Right lobe of liver (tissue), 6 donors: ENCODE measurements around the gene ZSWIM5. TPM values are rescaled to one million over a fixed set of nuclear protein-coding genes. Genes with fewer than 3 reads are reported as not detected.

Experiments used
- ATAC-seq, 4 donors: fragments of 200-7000 bp; cut with Tn5 transposase; one replicate each; pipeline ENCODE4 v1.9.1; 2020; ENCODE audit warnings: mild to moderate bottlenecking in 4 of 4, moderate library complexity in 4 of 4
- DNase-seq, 3 donors: peaks; one replicate each; pipeline ENCODE4 v3.0.0-alpha.2; 2020
- H3K27ac ChIP-seq, 3 donors: fragments of 200-600 bp; one replicate each; pipeline ENCODE4 v1.8.0; 2022
- H3K27me3 ChIP-seq, 2 donors: fragments of 200-600 bp; one replicate each; pipeline ENCODE4 v1.8.0; 2022
- H3K36me3 ChIP-seq, 4 donors: fragments of 200-600 bp; sonication (generic) in 1 of 4; one replicate each; pipeline versions ENCODE4 v1.5.1 to v1.8.0; 2017 to 2022; ENCODE audit warnings: control low read depth in 1 of 4
- H3K4me1 ChIP-seq, 4 donors: fragments of 200-600 bp; sonication (generic) in 1 of 4; one replicate each; pipeline versions ENCODE4 v1.5.1 to v1.8.0; 2017 to 2022; ENCODE audit warnings: control low read depth in 1 of 4
- H3K4me3 ChIP-seq, 3 donors: fragments of 200-600 bp; one replicate each; pipeline ENCODE4 v1.8.0; 2022
- H3K9me3 ChIP-seq, 4 donors: fragments of 200-600 bp; sonication (generic) in 1 of 4; one replicate each; pipeline versions ENCODE4 v1.5.1 to v1.8.0; 2017 to 2022; ENCODE audit warnings: control low read depth in 1 of 4
- CTCF ChIP-seq, 4 donors: fragments of 200-600 bp in 3 of 4; fragments of 450-650 bp in 1 of 4; IDR thresholded peaks; one replicate each; pipeline versions ENCODE4 v1.5.1 to v1.8.0; 2016 to 2022; ENCODE audit warnings: antibody characterized with exemption in 4 of 4, mild to moderate bottlenecking in 2 of 4
- POLR2A ChIP-seq: fragments of 450-650 bp; IDR thresholded peaks from one replicate; pipeline ENCODE4 v1.6.1; 2017; ENCODE audit warnings: antibody characterized with exemption, mild to moderate bottlenecking
- WGBS: methylation state at CpG from one replicate; pipeline ENCODE4 v1.1.6; 2018; ENCODE audit warnings: low coverage, low lambda C conversion rate; ENCODE audit not compliant: insufficient coverage; ENCODE audit errors: missing lambda C conversion rate; 5-methylcytosine and 5-hydroxymethylcytosine counted together
- intact Hi-C, 2 donors: fragments of 100-400 bp; cut with DNase I; formaldehyde crosslinking; loops; one replicate each; pipeline versions ENCODE4 v1.11.2 to v1.14.1; 2022
- total RNA-seq, 6 experiments: library from RNA; depleted of rRNA in 2 of 6; stranded (reverse); fragments of >200 nt in 2 of 6; fragmentation: NEBNext Ultra II Directional in 3 of 6; extraction: Animal tissue kit (Norgen Biotek cat#: 25700) in 3 of 6; gene quantifications; one replicate each; pipeline versions ENCODE4 v1.1.0 to v1.2.4, GENCODE V29; 2016 to 2023
- donor health status: DM: no; HTN: yes; CAD: no.
- donor health status: DM: no; HTN: no; CAD: no.
- donor health status: DM: no; HTN: no; CAD: no.
- donor health status: DM: no; HTN: yes; CAD: no.
- donor health status: DM: no; HTN: yes; CAD: no.

Gene ZSWIM5
- total RNA-seq, 6 experiments from 2014 or later = 0.18 to 0.46 (median 0.31) TPM

GRCh38 chr1:45244660-45245059 is 38.3 kb upstream of the ZSWIM5 start:
- Histone ChIP-seq H3K27me3 (no peaks in the 10 kb centered on the region), H3K27ac (no peak overlapping the region)
- ATAC-seq = no peak

GRCh38 chr1:45243476-45244343 is 37.3 kb upstream of the ZSWIM5 start:
- Histone ChIP-seq H3K27ac (no peak overlapping the region), H3K4me3 (no peak overlapping the region), H3K9me3 (no peaks in the 10 kb centered on the region), H3K4me1 (no peaks in the 10 kb centered on the region), H3K36me3 (no peaks in the 10 kb centered on the region), H3K27me3 (no peaks in the 10 kb centered on the region)
- TF ChIP-seq CTCF (IDR thresholded peaks at IDR 0.05) (no peak), POLR2A (no peak)
- intact Hi-C loops = no loop called here
- WGBS = 53% methylated on average over 2 of the region's 3 CpGs
- ATAC-seq = no peak
- no peak for DNase-seq

More at GRCh38 chr1:45244660-45245059, 38.3 kb upstream of the ZSWIM5 start:
- H3K4me1 ChIP-seq = no peaks in the 10 kb centered on the region
- no peak for DNase-seq
- no peak overlapping the region for H3K4me3 ChIP-seq
- no peak for TF ChIP-seq CTCF (IDR thresholded peaks at IDR 0.05)
- TF ChIP-seq POLR2A = no peak
- intact Hi-C loops = no loop called here
- H3K9me3 ChIP-seq = no peaks in the 10 kb centered on the region
- no peaks in the 10 kb centered on the region for H3K36me3 ChIP-seq

GRCh38 chr1:45238846-45239245 is 32.4 kb upstream of the ZSWIM5 start:
- intact Hi-C loops = no loop called here
- H3K4me1 ChIP-seq = no peaks in the 10 kb centered on the region

GRCh38 chr1:45236136-45236535 is 29.7 kb upstream of the ZSWIM5 start:
- no CpG with 5 or more reads among the region's 1 CpG for WGBS
- TF ChIP-seq CTCF (IDR thresholded peaks at IDR 0.05) = no peak
- no peak for TF ChIP-seq POLR2A

More at GRCh38 chr1:45238846-45239245, 32.4 kb upstream of the ZSWIM5 start:
- 48% methylated on average over 2 of the region's 2 CpGs for WGBS
- no peak overlapping the region for H3K4me3 ChIP-seq
- no peaks in the 10 kb centered on the region for H3K9me3 ChIP-seq
- H3K27me3 ChIP-seq = no peaks in the 10 kb centered on the region
- ATAC-seq (no peak), DNase-seq (no peak)
- no peak overlapping the region for H3K27ac ChIP-seq
- H3K36me3 ChIP-seq = no peaks in the 10 kb centered on the region
- TF ChIP-seq POLR2A (no peak), CTCF (IDR thresholded peaks at IDR 0.05) (no peak)

More at GRCh38 chr1:45236136-45236535, 29.7 kb upstream of the ZSWIM5 start:
- no peak overlapping the region for H3K27ac ChIP-seq
- H3K36me3 ChIP-seq = no peaks in the 10 kb centered on the region
- no peak for ATAC-seq
- no peak overlapping the region for H3K4me3 ChIP-seq
- no peaks in the 10 kb centered on the region for H3K27me3 ChIP-seq
- H3K4me1 ChIP-seq = no peaks in the 10 kb centered on the region
- intact Hi-C loops = no loop called here
- H3K9me3 ChIP-seq = no peaks in the 10 kb centered on the region
- DNase-seq = no peak
